ENCODE results near the gene MRPL22.
A peak's percentile ranks its signal among the peaks of the same experiment; 100 is the strongest.
"Not testable (repeated sequence)": the region's sequence is repeated elsewhere in the genome, so short reads cannot be mapped to it uniquely, and the experiment has no call there.

Gene MRPL22

GRCh38 chr5:154972476-154973080, 31.7 kb downstream of the MRPL22 start:
- peak; percentile 35 for TF ChIP-seq CTCF (IDR thresholded peaks at IDR 0.05; ENCODE audit: extremely low read depth, missing control alignments)
- DNase-seq (ENCODE audit: low spot score) = no peak

GRCh38 chr5:154976082-154976481, 35.2 kb downstream of the MRPL22 start:
- not testable (repeated sequence) for DNase-seq (ENCODE audit: low spot score)

- DNase-seq (ENCODE audit: low spot score) = no peak
These were observed 36.5 kb downstream of the MRPL22 start for GRCh38 chr5:154977409-154977808.

GRCh38 chr5:154978294-154978693, 37.4 kb downstream of the MRPL22 start:
- not testable (repeated sequence) for DNase-seq (ENCODE audit: low spot score)

More at GRCh38 chr5:154977409-154977808, 36.5 kb downstream of the MRPL22 start:
- TF ChIP-seq CTCF (IDR thresholded peaks at IDR 0.05; ENCODE audit: extremely low read depth, missing control alignments) = no peak

GRCh38 chr5:154984946-154985516, 44.2 kb downstream of the MRPL22 start:
- no peak for TF ChIP-seq CTCF (IDR thresholded peaks at IDR 0.05; ENCODE audit: extremely low read depth, missing control alignments)
- no peak for DNase-seq (ENCODE audit: low spot score)

GRCh38 chr5:154986151-154986550, 45.3 kb downstream of the MRPL22 start:
- no peak for DNase-seq (ENCODE audit: low spot score)
- TF ChIP-seq CTCF (IDR thresholded peaks at IDR 0.05; ENCODE audit: extremely low read depth, missing control alignments) = no peak

- no peak for DNase-seq (ENCODE audit: low spot score)
- TF ChIP-seq CTCF (IDR thresholded peaks at IDR 0.05; ENCODE audit: extremely low read depth, missing control alignments) = no peak
These were observed 48.8 kb downstream of the MRPL22 start for GRCh38 chr5:154989626-154990025.

GRCh38 chr5:154993461-154993860, 52.6 kb downstream of the MRPL22 start:
- TF ChIP-seq CTCF (IDR thresholded peaks at IDR 0.05; ENCODE audit: extremely low read depth, missing control alignments) = no peak

More at GRCh38 chr5:154993461-154993860, 52.6 kb downstream of the MRPL22 start:
- DNase-seq (ENCODE audit: low spot score) = no peak
